Activated CD4-positive, alpha-beta T cell treated with anti-CD3 and anti-CD28 coated beads, Interleukin-2, amount 50 U/mL, for 4 hours (primary cell): ENCODE data around the gene WDR72.
"Not testable (repeated sequence)": the region's sequence is repeated elsewhere in the genome, so short reads cannot be mapped to it uniquely, and the experiment has no call there.

Experiments used
- DNase-seq, 2 experiments: peaks; one replicate each; pipeline ENCODE4 v3.0.0-alpha.2; 2020

Gene WDR72

GRCh38 chr15:53695365-53695764, 64.1 kb downstream of the WDR72 start:
- DNase-seq, result no peak

- DNase-seq, result no peak
Observed at GRCh38 chr15:53694476-53694874, 65.0 kb downstream of the WDR72 start.

- no peak for DNase-seq
Observed at GRCh38 chr15:53693729-53694475, 65.6 kb downstream of the WDR72 start.

GRCh38 chr15:53684162-53684561, 75.3 kb downstream of the WDR72 start:
- DNase-seq, result not testable (repeated sequence)

- no peak for DNase-seq
Observed at GRCh38 chr15:53681056-53681455, 78.4 kb downstream of the WDR72 start.

GRCh38 chr15:53675832-53676231, 83.6 kb downstream of the WDR72 start:
- no peak for DNase-seq

GRCh38 chr15:53671545-53671944, 87.9 kb downstream of the WDR72 start:
- no peak for DNase-seq

GRCh38 chr15:53670701-53671100, 88.8 kb downstream of the WDR72 start:
- no peak for DNase-seq

- DNase-seq, result no peak
Observed at GRCh38 chr15:53665930-53666329, 93.5 kb downstream of the WDR72 start.

GRCh38 chr15:53658827-53659555, 100.5 kb downstream of the WDR72 start:
- no peak for DNase-seq

- no peak for DNase-seq
Observed at GRCh38 chr15:53658255-53658654, 101.2 kb downstream of the WDR72 start.

- DNase-seq, result no peak
Observed at GRCh38 chr15:53648934-53649333, 110.5 kb downstream of the WDR72 start.

GRCh38 chr15:53644660-53645059, 114.8 kb downstream of the WDR72 start:
- no peak for DNase-seq

- no peak for DNase-seq
Observed at GRCh38 chr15:53634517-53635106, 124.9 kb downstream of the WDR72 start.

GRCh38 chr15:53627279-53627678, 132.2 kb downstream of the WDR72 start:
- no peak for DNase-seq

GRCh38 chr15:53625962-53626845, 133.3 kb downstream of the WDR72 start:
- no peak for DNase-seq

- no peak for DNase-seq
Observed at GRCh38 chr15:53625260-53625659, 134.2 kb downstream of the WDR72 start.

- no peak for DNase-seq
Observed at GRCh38 chr15:53618461-53618860, 141.0 kb downstream of the WDR72 start.

GRCh38 chr15:53611145-53611920, 148.1 kb downstream of the WDR72 start:
- DNase-seq, result no peak

GRCh38 chr15:53591041-53591440, 168.4 kb downstream of the WDR72 start:
- no peak for DNase-seq

- DNase-seq, result no peak
Observed at GRCh38 chr15:53590380-53590779, 169.1 kb downstream of the WDR72 start.

- no peak for DNase-seq
Observed at GRCh38 chr15:53589520-53590057, 169.9 kb downstream of the WDR72 start.
